ENCODE data around the gene UROC1. TPM values are rescaled to one million over a fixed set of nuclear protein-coding genes. Genes with fewer than 3 reads are reported as not detected.

Gene UROC1
- total RNA-seq, 1 experiment from 2014 or later: not detected

- POLR2A ChIA-PET: interaction anchor here (1.3 kb wide), 1 partner anchor 1028 kb away, joined by 3 read pairs; no protein-coding TSS in a partner anchor
- no peak overlapping the region for H3K27ac Mint-ChIP-seq (ENCODE audit: low read depth, unreplicated experiment)
- CTCF ChIA-PET: interaction anchor here (0.7 to 3.7 kb wide), 4 partner anchors 462 to 1028 kb away, joined by 3 to 23 read pairs (median 10); no protein-coding TSS in a partner anchor
- no peak for DNase-seq (ENCODE audit: unreplicated experiment)
- H3K4me1 Mint-ChIP-seq (ENCODE audit: insufficient read depth, unreplicated experiment): no peaks in the 10 kb centered on the region
- intact Hi-C loops (cut with micrococcal nuclease): loop anchor here (5.0 kb wide), 1 partner anchor 233 kb away; no protein-coding TSS in a partner anchor
- TF ChIP-seq CTCF (IDR thresholded peaks at IDR 0.05; ENCODE audit: unreplicated experiment): no peak
- no peaks in the 10 kb centered on the region for H3K36me3 Mint-ChIP-seq (ENCODE audit: insufficient read depth, unreplicated experiment)
- BruUV-seq (replicated peaks): no TSS peak
- H3K9me3 Mint-ChIP-seq (ENCODE audit: unreplicated experiment): no peaks in the 10 kb centered on the region
- no peak overlapping the region for H3K4me3 Mint-ChIP-seq (ENCODE audit: unreplicated experiment)
- no peaks in the 10 kb centered on the region for H3K27me3 Mint-ChIP-seq (ENCODE audit: insufficient read depth, unreplicated experiment)
These were observed 2.2 kb upstream of the UROC1 start for GRCh38 chr3:126519506-126520455.

GRCh38 chr3:126518779-126519177, 1.2 kb upstream of the UROC1 start:
- DNase-seq (ENCODE audit: unreplicated experiment): no peak
- Mint-ChIP-seq H3K27me3 (ENCODE audit: insufficient read depth, unreplicated experiment) (no peaks in the 10 kb centered on the region), H3K36me3 (ENCODE audit: insufficient read depth, unreplicated experiment) (no peaks in the 10 kb centered on the region), H3K27ac (ENCODE audit: low read depth, unreplicated experiment) (no peak overlapping the region), H3K4me3 (ENCODE audit: unreplicated experiment) (no peak overlapping the region), H3K9me3 (ENCODE audit: unreplicated experiment) (no peaks in the 10 kb centered on the region), H3K4me1 (ENCODE audit: insufficient read depth, unreplicated experiment) (no peaks in the 10 kb centered on the region)
- intact Hi-C loops (cut with micrococcal nuclease): no loop called here
- TF ChIP-seq CTCF (IDR thresholded peaks at IDR 0.05; ENCODE audit: unreplicated experiment): no peak
- ChIA-PET CTCF (interaction anchor here (0.7 to 3.7 kb wide), 5 partner anchors 12 to 1029 kb away, joined by 3 to 23 read pairs (median 4); no protein-coding TSS in a partner anchor), POLR2A (interaction anchor here (1.3 kb wide), 1 partner anchor 1029 kb away, joined by 3 read pairs; no protein-coding TSS in a partner anchor)
- BruUV-seq (replicated peaks): no TSS peak

- TF ChIP-seq CTCF (IDR thresholded peaks at IDR 0.05; ENCODE audit: unreplicated experiment): no peak
- H3K4me1 Mint-ChIP-seq (ENCODE audit: insufficient read depth, unreplicated experiment): no peaks in the 10 kb centered on the region
- no peak overlapping the region for H3K4me3 Mint-ChIP-seq (ENCODE audit: unreplicated experiment)
- intact Hi-C loops (cut with micrococcal nuclease): no loop called here
- CTCF ChIA-PET: interaction anchor here (0.6 to 3.7 kb wide), 5 partner anchors 12 to 1030 kb away, joined by 3 to 23 read pairs (median 4); no protein-coding TSS in a partner anchor
- BruUV-seq (replicated peaks): no TSS peak
- H3K9me3 Mint-ChIP-seq (ENCODE audit: unreplicated experiment): no peaks in the 10 kb centered on the region
- H3K27me3 Mint-ChIP-seq (ENCODE audit: insufficient read depth, unreplicated experiment): no peaks in the 10 kb centered on the region
- no peak for DNase-seq (ENCODE audit: unreplicated experiment)
- no peaks in the 10 kb centered on the region for H3K36me3 Mint-ChIP-seq (ENCODE audit: insufficient read depth, unreplicated experiment)
- no peak overlapping the region for H3K27ac Mint-ChIP-seq (ENCODE audit: low read depth, unreplicated experiment)
- POLR2A ChIA-PET: interaction anchor here (1.3 kb wide), 1 partner anchor 1030 kb away, joined by 3 read pairs; no protein-coding TSS in a partner anchor
These were observed 609 bp upstream of the UROC1 start for GRCh38 chr3:126517986-126518778.

- no peaks in the 10 kb centered on the region for H3K9me3 Mint-ChIP-seq (ENCODE audit: unreplicated experiment)
These were observed 660 bp downstream of the UROC1 start for GRCh38 chr3:126516936-126517290.

More at GRCh38 chr3:126516936-126517290, 660 bp downstream of the UROC1 start:
- intact Hi-C loops (cut with micrococcal nuclease): no loop called here
- ChIA-PET POLR2A (no interaction called here), CTCF (interaction anchor here (0.6 to 0.8 kb wide), 2 partner anchors 1031 to 1032 kb away, joined by 3 read pairs; no protein-coding TSS in a partner anchor)
- TF ChIP-seq CTCF (IDR thresholded peaks at IDR 0.05; ENCODE audit: unreplicated experiment): no peak
- no peak overlapping the region for H3K27ac Mint-ChIP-seq (ENCODE audit: low read depth, unreplicated experiment)
- BruUV-seq (replicated peaks): no TSS peak
- no peaks in the 10 kb centered on the region for H3K27me3 Mint-ChIP-seq (ENCODE audit: insufficient read depth, unreplicated experiment)
- H3K36me3 Mint-ChIP-seq (ENCODE audit: insufficient read depth, unreplicated experiment): no peaks in the 10 kb centered on the region
- no peak for DNase-seq (ENCODE audit: unreplicated experiment)
- no peaks in the 10 kb centered on the region for H3K4me1 Mint-ChIP-seq (ENCODE audit: insufficient read depth, unreplicated experiment)
- H3K4me3 Mint-ChIP-seq (ENCODE audit: unreplicated experiment): no peak overlapping the region
